ENCODE data around the gene TNFRSF4.
"Not testable (repeated sequence)": the region's sequence is repeated elsewhere in the genome, so short reads cannot be mapped to it uniquely, and the experiment has no call there.

TNFRSF4 gene

DNA sequence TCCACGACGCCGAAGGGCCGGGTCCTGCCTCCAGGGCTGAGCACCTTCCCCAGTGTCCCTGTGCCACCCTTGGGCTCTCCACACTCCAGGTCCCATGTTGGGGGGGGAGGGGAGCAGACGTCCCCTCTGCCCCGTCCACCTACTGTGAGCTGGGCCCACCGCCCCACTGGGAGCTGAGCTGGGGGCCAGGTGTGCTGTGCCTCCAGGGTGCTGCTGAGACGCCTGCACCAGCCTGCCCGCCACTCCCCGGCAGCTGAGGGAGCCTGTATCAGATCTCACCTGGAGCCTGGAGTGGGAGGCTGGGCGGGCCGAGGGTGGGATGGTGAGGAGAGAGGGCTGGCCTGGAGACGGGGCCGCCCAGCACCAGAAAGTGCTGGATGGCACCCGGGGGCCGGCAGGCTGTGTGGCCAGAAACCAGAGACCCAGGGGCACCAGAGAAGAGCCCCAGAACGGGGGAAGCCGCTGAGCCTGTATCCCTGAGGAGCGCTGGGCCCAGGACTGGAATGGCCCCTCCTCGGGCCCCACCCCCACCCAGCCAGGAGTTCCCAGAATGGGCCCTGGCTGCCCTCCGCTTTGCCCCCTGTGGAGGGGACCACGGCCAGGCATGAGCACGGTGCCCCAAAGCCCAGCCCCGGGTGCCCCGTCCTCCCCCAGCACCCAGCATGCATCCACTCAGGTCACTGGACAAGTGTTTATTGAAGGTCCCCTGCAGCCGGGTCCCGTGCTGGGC lies 11.0 kb downstream of the TNFRSF4 start:
- DNase-seq (ENCODE audit: low read depth in 2 of 2) = no peak

DNA sequence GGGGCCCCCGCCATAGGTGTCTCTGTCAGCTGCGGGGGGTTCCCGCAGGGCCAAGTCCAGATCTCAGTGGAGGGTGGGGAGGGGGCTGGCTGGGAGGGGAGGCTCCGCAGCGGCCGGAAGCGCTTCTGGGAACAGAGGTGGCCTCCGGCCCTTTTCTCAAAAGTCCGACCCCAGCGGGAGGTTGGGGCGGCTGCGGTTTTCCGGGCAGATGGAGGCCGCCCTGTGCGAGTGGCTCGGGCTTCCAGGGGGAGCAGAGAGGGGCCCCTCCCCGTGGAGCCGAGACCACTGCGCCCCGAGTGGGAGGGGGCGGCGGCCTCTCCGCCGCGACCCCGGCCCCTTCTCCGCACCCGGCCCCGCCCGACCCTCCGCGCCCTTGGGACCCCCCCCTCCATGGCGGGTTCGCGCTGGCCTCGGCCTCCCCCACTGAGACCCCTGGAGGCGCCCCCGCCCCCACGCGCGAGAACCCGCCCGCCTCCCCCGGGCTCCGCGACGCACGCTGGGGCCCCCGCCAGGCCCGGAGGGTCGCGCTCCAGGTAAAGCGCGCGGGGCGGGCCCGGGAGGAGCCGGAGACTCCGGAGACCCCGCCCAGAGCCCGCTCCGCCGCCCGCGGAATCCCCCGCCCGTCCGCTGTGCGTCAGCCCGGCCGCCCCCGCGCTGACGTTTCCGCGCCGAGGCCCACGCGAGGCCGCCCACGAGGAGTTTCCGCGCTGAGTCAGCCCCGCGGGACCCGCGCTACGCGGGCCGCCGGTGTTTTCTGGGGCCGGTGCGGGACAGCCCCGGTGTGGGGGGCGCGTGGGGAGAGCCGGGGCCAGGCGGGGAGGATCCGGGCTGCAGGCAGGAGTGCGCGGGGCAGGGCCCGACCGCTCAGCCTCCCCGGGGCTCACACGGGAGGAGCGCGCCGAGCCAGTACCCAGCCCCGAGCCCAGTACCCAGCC lies 12.8 kb downstream of the TNFRSF4 start:
- DNase-seq (ENCODE audit: low read depth in 2 of 2) = peak in 1 of 2 experiments; percentile 5

DNA sequence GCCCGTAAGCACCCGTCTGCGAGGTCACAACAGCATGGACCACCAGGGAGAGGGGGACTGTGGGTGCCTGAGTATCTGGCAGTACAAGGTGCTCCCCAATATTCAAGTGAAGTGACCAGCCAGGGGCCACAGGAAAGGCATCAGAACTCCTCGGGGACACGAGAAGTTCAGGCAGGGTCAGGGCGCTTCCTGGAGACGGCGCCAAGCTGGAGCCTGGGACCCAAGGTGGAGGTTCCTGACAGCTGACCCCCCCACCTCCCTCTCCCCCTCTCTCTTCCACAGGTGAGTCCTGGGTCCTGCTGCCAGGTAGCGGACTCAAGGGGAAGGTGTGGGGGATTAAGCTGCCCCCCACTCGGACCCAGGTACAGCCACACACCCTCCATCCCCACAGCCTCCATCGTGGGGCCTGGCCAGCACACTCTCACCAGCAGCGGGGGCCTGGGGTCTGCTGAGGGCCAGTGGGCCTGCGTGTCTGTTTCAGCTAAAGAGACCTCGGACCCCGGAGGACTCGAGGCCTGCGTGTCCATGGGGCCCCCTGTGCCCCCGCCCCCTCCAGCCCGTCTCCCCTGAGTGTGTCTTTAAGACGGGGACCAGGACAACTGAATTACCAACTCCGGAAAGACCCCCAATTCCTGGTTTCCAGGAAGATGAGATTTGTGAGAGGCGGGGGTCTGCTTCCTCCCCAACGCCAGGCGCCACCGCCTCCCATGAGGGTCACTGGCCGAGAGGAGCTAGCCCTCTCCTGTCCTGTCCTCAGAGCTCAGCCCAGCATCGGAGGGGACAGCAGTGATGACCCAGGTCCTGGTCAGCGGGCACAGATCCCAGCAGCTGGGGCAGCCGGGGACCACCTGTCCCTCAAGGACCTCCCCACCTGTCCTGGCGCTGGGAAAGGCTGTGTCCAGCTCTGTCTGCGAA lies 13.7 kb downstream of the TNFRSF4 start:
- no peak for DNase-seq (ENCODE audit: low read depth in 2 of 2)

DNA sequence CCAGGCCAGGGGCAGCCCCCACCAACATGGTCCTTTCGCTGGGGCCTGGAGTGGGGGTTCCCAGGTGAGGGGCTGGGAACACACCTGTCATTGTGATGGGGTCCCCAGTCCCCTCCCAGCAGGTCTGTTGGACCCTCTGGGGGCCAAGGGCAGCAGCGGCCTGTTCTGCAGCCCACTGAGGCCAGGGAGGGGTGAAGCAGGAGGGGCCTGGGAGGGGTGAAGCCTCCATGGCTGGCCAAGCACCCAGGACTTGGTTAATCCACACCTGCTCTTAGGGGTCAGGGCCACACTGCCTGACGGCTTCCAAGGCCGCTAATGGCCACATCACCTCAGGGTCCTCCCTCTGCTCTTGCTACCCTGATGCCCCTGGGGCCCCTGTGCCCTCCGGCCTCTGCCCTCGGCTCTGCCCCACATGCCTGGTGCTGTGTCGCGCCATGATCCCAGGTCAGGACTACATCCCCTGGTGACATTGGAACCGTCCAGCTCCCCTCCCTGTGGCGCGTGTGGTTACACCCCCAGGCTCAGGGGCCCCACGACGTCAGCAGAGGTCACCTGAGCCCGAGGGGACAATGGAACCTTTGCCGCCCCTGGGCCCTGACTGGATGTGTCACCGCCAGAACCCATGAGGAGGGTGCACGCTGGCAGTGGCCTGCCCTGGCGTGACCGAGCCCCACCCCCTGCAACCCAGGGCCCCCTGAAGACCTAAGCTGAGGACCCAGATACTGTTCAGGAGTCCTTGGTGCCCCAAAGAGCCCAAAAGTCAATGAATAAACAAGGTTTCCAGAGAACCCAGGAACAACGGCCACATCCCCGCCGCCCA lies 14.6 kb downstream of the TNFRSF4 start:
- DNase-seq (ENCODE audit: low read depth in 2 of 2) = no peak

DNA sequence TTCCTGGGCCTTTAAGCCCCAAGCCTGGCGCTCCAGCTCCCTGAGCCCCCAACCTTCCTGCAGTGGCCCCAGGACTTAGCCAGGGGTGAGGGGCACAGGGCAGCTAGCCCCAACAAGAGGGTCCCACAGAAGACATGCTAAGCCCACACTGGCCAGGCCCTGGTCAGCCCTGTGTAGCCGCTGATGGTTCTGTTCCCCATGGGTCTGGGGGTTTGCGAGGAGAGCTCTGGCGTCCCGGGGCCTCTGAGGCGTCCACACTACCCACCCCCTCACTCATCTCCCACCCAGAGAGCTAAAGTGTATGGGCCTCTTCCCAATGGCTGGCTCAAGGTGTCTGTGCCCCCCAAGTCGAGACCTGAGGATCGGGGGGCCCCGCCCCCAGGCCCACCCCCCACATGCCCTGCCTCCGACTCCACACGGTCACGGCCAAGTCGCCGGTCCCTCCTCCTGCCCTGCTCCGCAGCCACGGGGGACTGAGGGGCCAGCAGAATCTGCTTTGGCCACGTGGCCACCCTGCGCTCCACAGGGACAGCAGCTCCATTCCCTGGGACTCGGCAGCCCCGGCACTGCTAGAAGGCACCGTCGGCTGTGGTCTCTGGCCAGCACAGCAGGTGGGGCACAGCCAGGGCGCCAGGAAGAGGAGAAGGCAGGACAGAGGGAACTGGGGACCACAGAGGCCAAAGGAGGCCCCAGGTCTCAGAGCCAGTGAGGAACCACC lies 15.4 kb downstream of the TNFRSF4 start:
- DNase-seq (ENCODE audit: low read depth in 2 of 2) = no peak

DNA sequence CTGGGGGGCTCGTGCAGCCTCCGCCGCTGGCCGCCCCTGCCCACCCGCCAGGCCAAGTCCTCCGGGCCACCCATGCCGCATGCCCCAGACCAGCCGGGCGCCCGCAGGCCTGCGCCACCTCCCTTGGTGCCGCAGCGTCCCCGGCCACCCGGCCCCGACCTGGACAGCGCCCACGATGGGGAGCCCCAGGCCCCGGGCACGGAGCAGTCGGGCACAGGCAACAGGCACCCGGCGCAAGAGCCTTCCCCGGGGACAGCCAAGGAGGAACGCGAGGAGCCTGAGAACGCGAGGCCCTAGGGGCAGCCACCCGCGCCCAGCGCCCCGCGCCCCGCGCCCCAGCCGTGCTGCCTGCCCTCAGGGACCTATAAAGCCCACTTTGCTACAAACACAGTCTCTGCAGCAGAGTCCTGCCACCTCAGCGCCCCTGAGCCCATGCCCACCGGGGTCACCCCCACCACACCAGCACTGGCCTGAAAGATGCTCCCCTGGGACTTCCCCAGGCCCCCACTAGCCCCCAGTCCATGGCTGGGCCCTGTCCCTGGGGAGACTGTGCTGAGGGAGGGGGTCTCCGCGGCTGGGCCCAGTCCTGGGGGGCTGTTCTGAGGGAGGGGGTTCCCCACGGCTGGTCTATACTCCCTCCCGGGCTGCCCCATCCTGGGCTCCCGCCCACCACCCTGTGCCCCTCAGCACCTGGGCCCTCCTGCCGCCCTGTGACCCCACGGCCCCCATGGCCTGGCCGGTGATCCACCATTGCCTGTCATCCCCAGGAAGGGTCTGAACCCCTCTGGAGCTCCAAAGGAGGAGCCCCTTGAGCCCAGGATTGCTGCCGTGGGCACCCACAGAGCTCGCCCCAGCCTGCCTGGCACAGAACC lies 16.2 kb downstream of the TNFRSF4 start:
- DNase-seq (ENCODE audit: low read depth in 2 of 2) = no peak

DNA sequence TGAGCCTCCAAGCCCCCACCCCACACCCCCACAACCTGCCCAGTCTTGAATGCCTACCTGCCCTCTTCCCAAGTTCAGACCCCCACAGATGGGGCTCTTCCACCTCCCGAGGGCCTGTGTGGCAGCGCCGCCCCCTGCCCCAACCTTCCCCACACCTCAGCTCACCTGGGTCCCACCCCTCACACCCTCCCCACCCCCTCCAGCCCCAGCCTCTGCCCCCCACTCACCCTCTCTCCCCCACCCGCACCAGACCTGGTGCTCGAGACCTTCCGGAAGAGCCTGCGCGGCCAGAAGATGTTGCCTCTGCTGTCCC lies 16.8 kb downstream of the TNFRSF4 start:
- DNase-seq (ENCODE audit: low read depth in 2 of 2) = no peak

DNA sequence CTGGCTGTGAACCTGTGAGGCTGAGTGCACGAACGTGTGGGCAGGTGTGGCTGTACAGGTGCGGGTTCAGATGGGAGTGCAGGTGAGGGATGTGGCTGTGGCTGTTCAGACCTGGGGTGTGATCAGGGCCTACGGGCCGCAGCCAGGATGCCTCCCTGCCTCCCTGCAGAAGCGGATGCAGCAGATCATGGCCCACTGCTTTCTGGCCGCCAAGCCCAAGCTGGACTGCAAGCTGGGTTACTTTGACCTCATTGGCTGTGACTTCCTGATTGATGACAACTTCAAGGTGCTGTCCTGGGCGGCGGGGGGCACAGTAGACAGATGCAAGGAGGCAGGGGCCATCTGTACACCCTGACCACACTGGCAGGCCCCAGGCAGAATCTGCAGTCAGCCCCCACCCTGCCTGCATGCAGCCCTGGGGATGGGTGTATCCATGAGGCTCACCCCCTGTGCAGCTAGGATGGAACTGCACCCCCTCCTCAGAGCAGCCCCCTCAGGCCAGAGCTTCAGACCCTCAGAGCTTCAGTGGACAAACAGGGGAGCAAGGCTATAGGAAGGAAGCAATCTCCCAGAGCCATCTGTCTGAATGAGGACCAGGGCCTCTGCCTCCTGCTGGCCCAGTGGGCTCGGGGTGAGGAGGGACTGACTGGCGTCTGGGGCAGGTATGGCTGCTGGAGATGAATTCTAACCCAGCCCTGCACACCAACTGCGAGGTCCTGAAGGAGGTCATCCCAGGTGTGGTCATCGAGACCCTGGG lies 17.3 kb downstream of the TNFRSF4 start:
- DNase-seq (ENCODE audit: low read depth in 2 of 2) = no peak

DNA sequence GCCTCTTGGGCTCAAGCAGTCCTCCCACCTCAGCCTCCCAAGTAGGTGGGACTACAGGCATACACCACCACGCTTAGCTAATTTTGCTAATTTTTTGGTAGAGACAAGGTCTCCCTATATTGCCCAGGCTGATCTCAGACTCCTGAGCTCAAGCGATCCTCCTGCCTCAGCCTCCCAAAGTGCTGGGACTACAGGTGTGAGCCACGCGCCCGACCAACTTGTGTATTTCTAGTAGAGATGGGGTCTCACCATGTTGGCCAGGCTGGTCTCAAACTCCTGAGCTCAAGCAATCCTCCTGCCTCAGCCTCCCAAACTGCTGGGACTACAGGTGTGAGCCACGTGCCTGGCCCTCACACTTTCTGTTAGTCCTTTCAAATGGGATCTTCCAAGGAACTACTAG lies 18.2 kb downstream of the TNFRSF4 start:
- DNase-seq (ENCODE audit: low read depth in 2 of 2) = not testable (repeated sequence)

DNA sequence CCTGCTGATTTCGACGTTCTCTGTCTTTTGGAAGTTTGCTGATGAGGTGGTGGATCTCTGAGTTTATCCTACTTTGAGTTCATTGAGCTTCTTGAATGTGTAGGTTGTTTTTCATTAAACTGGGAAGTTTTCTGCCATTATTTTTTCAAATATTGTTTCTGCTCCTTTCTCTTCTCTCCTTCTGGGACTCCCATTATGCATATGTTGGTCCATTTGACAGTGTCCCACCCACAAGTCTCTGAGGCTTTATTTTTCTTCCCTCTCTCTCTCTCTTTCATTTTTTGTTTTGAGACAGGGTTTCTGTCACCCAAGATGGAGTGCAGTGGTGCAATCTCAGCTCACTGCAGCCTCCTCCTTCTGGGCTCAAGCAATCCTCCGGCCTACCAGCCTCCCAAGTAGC lies 19.2 kb downstream of the TNFRSF4 start:
- no peak for DNase-seq (ENCODE audit: low read depth in 2 of 2)

DNA sequence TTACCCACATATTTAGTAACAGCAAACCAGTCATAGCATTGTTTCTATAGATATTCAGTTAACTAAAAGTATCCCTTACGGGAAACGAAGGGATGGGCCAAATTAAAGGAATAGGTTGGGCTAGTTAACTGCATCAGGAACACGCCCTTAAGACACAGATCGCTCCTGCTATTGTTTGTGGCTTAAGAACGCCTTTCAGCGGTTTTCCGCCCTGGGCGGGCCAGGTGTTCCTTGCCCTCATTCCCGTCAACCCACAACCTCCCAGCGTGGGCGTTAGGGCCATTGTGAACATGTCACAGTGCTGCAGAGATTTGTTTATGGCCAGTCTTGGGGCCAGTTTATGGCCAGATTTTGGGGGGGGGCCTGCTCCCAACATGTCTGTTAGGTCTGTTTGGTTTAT lies 22.2 kb downstream of the TNFRSF4 start:
- DNase-seq (ENCODE audit: low read depth in 2 of 2) = no peak

DNA sequence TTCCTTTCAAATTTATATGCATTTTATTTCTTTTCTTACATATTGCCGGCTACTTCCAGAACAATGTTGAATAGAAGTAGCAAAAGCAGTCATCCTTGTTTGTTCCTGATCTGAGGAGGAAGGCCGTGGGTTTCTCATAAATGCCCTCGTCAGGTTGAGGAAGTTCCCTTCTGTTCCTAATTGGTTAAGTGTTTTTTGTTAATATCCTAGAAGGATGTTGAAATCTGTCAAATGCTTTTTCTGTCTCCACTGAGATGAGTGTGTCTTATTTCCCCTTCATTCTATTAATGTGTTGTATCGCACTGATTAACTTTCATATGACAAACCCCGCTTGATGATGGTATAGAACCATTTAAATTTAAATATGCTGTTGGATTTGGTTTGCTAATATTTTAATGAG lies 24.8 kb downstream of the TNFRSF4 start:
- DNase-seq (ENCODE audit: low read depth in 2 of 2) = no peak

DNA sequence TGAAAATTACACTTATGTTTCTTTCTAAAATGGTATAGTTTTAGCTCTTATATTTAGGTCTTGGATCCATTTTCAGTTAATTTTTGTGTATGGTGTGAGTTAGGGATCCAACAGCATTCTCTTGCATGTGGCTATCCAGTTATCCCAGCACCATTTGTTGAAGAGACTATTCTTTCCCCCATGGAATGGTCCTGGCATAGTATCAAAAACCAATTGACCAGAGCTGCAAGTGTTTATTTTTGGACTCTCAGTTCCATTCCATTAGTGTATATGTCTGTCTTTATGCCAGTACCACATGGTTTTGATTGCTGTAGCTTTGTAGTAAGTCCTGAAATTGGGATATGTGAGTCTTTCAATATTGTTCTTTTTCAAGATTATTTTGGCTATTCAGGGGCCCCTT lies 26.0 kb downstream of the TNFRSF4 start:
- peak; percentile 12 for DNase-seq (ENCODE audit: low read depth in 2 of 2)

DNA sequence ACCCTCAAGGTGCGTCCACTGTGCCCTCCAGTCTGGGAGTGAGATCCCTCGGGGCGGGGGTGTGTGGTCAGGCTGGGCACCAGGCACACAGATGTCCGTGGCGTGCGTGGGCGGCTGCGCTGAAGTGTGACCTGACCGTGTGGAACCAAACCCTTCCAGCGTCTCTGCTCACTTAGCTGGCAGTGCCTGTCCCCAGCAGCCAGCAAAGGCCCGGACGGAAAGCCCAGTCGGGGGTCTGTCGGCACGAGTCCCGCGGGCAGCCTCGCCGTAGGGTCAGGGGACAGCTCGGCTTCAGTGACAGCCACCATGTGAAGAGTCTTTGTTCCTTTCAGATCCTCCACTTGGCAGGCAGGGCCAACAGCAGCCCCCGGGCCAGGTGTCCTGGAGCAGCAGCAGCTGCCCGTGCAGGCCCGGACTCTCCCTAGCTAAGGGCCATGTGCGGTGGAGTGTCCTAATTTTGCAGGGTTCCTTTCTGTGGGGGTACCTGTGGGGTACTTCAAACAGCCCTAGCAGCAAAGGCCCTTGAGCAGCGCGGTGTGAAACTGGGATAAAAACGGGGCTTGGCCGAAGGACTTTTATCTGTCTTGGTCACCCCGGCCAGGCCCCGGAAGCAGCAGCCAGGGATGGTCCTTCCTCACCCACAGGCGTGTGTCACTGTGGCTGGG lies 28.7 kb downstream of the TNFRSF4 start:
- DNase-seq (ENCODE audit: low read depth in 2 of 2) = no peak

DNA sequence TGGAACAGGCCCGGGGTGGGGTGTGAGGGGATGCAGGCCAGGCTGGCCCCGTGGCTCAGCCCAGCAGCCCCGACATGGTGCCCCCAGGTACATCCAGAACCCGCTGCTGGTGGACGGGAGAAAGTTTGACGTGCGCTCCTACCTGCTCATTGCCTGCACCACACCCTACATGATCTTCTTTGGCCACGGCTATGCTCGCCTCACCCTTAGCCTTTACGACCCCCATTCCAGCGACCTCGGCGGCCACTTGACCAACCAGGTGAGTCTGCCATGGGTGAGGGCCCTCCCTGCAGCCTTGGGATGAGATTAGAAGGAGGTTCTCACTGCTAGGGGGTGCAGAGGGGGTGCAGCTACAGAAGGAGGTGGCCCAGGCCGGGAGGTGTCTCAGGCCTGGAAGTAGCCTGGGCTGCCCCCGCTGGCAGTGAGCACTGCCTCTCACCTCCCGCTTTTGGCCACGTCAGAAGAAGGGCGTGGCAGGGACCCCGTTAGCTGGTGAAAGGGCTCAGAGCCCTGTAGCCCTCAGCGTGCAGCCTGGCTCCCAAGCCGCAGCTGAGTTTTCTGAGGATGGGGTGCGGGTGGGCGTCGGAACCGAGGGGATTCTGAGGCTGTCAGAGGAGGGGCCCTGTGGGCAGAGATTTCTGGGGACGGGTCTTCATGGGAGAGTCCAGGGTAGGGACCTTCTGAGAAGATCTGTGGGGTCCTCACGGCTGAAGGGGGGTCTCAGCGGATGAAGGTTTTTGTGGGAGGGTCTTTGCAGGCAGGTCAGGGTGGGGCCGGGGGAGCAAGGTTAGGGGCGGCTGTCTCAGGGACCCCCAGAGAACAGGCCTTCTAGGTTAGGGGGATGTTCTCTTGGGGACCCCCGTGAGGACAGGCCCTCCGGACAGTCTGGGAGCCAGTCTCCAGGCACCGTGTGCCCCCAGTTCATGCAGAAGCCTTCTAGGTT lies 29.8 kb downstream of the TNFRSF4 start:
- DNase-seq (ENCODE audit: low read depth in 2 of 2) = no peak

DNA sequence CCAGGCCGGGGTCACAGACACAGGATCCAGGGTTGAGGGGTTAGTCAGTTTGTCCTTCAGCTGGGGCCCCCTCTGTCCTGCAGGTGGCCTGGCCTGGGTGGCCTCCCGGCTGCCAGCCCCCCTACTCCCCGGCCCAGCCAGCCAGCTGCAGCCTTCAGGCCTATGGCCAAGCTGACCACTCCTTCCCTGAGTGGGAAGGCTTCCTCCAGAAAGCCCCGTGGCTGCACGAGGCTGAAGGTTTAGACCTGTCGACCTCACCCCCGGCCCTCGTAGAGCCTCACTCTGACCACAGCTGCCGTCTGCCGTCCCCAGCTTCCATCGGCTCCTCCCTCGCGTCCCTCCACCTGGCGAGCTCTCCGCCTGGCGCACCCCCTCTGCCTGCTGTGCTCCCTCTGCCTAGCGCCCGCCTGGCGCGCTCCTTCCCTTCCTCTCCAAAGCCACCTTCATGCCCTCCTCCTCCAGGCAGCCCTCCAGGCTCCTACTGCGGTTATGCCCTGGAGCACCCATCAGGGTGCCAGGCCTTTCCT lies 30.7 kb downstream of the TNFRSF4 start:
- no peak for DNase-seq (ENCODE audit: low read depth in 2 of 2)
